GM12878 (cell line): ENCODE results near the gene INHBC. TPM values are rescaled to one million over a fixed set of nuclear protein-coding genes. Genes with fewer than 3 reads are reported as not detected.

Source experiments
- ATAC-seq: fragments of 200-7000 bp; cut with Tn5 transposase; 3 replicates; pipeline ENCODE4 v1.9.1; 2020; ENCODE audit warnings: mild to moderate bottlenecking, moderate library complexity
- BruUV-seq: library from RNA; stranded (reverse); fragments of 400-500 nt; replicated peaks from 2 replicates; lab custom pipeline; 2021; lab: Mats Ljungman, UMichigan
- CTCF ChIA-PET: fragments of 300-600 bp; sonication (Branson Sonifier 250); formaldehyde crosslinking; extraction: SDS; loops from one replicate; lab custom pipeline; 2021; ENCODE audit warnings: inconsistent platforms; lab: Yijun Ruan, JAX
- POLR2A ChIA-PET: fragments of 350-600 bp; formaldehyde crosslinking; extraction: SDS; loops from one replicate; lab custom pipeline; 2021; ENCODE audit warnings: inconsistent platforms; lab: Charles Lee
- RAD21 ChIA-PET: fragments of 300-600 bp; sonication (Branson Sonifier 250); formaldehyde crosslinking; loops from one replicate; lab custom pipeline; 2023; ENCODE audit warnings: antibody characterized with exemption; ENCODE audit not compliant: unreplicated experiment; lab: Charles Lee
- SMC1A ChIA-PET: fragments of 300-600 bp; sonication (Branson Sonifier 250); formaldehyde crosslinking; loops from one replicate; lab custom pipeline; 2023; ENCODE audit not compliant: unreplicated experiment, uncharacterized antibody; lab: Charles Lee
- DNase-seq: peaks from one replicate; pipeline ENCODE4 v3.0.0-alpha.2; 2011; ENCODE audit warnings: low read depth, low spot score
- FAIRE-seq: peaks from 3 replicates; lab custom pipeline; 2011; peaks lifted over from hg19 to GRCh38; lab: Jason Lieb, UNC
- H2AFZ ChIP-seq: 2 replicates; pipeline ENCODE4 v1.6.0; 2011; ENCODE audit warnings: low read depth, low read length, control low read depth; ENCODE audit not compliant: control insufficient read depth
- H3K27ac ChIP-seq: 2 replicates; pipeline ENCODE4 v1.5.1; 2011; ENCODE audit warnings: control low read depth; ENCODE audit not compliant: control insufficient read depth, insufficient read depth
- H3K27me3 ChIP-seq, 2 experiments: replicated peaks in 1 of 2; 2 replicates each; pipeline versions ENCODE4 v1.6.0 to v1.6.1; 2011; ENCODE audit warnings: low read length in 1 of 2; ENCODE audit not compliant: control insufficient read depth in 2 of 2, insufficient read depth in 2 of 2
- H3K36me3 ChIP-seq, 2 experiments: 2 replicates each; pipeline ENCODE4 v1.5.1; 2011; ENCODE audit warnings: low read length in 1 of 2; ENCODE audit not compliant: control insufficient read depth in 2 of 2, insufficient read depth in 2 of 2
- H3K4me1 ChIP-seq: 2 replicates; pipeline ENCODE4 v1.6.1; 2011; ENCODE audit warnings: mild to moderate bottlenecking, low read length, moderate library complexity, mixed read lengths; ENCODE audit not compliant: control insufficient read depth, insufficient read depth
- H3K4me2 ChIP-seq: 2 replicates; pipeline ENCODE4 v1.6.0; 2011; ENCODE audit warnings: control low read depth; ENCODE audit not compliant: control insufficient read depth, insufficient read depth
- H3K4me3 ChIP-seq: fragments of 200-600 bp; sonication (generic); 2 replicates; pipeline ENCODE4 v1.5.1; 2016
- H3K79me2 ChIP-seq: 2 replicates; pipeline ENCODE4 v1.6.0; 2011; ENCODE audit warnings: low read length; ENCODE audit not compliant: control insufficient read depth, insufficient read depth
- H3K9ac ChIP-seq: 2 replicates; pipeline ENCODE4 v1.8.0; 2011; ENCODE audit warnings: low read length, control low read depth, mixed read lengths; ENCODE audit not compliant: control insufficient read depth, insufficient read depth
- H3K9me3 ChIP-seq: replicated peaks from 3 replicates; pipeline ENCODE4 v1.5.1; 2011; ENCODE audit warnings: mild to moderate bottlenecking, low read length; ENCODE audit not compliant: control insufficient read depth, insufficient read depth
- H4K20me1 ChIP-seq: 2 replicates; pipeline ENCODE4 v1.6.0; 2011; ENCODE audit not compliant: control insufficient read depth, insufficient read depth
- ASH2L ChIP-seq: fragments of 300-600, 200-600 bp; sonication (generic); IDR thresholded peaks from 2 replicates; pipeline ENCODE4 v1.6.1; 2017; ENCODE audit warnings: low read depth, mild to moderate bottlenecking, borderline replicate concordance
- ATF7 ChIP-seq: fragments of 450-650 bp; IDR thresholded peaks from 2 replicates; pipeline ENCODE4 v1.6.1; 2016; ENCODE audit warnings: low read depth, mild to moderate bottlenecking
- CBX5 ChIP-seq: sonication (generic); IDR thresholded peaks from 2 replicates; pipeline ENCODE4 v1.6.1; 2016; ENCODE audit warnings: low read depth, moderate library complexity, mild to moderate bottlenecking, inconsistent platforms
- E2F4 ChIP-seq: IDR thresholded peaks from 2 replicates; pipeline ENCODE4 v1.6.1; 2012; ENCODE audit warnings: low read depth, low read length, improper control_type of control experiment
- EGR1 ChIP-seq, 2 experiments: IDR thresholded peaks; 1 replicate in 1 of 2; 2 replicates in 1 of 2; pipeline ENCODE4 v1.6.1; 2011 to 2012; ENCODE audit warnings: low read depth in 2 of 2, low read length in 2 of 2, borderline replicate concordance in 1 of 2, mild to moderate bottlenecking in 1 of 2, moderate library complexity in 1 of 2
- HDAC6 ChIP-seq: fragments of 200-600 bp; sonication (generic); IDR thresholded peaks from one replicate; pipeline ENCODE4 v1.8.0; 2017; ENCODE audit warnings: antibody characterized with exemption; ENCODE audit not compliant: unreplicated experiment
- MTA2 ChIP-seq: fragments of 450-650 bp; IDR thresholded peaks from 2 replicates; pipeline ENCODE4 v1.6.1; 2016; ENCODE audit warnings: low read depth, mild to moderate bottlenecking, moderate library complexity
- MXI1 ChIP-seq: fragments of 150-350 bp; IDR thresholded peaks from 2 replicates; pipeline ENCODE4 v1.6.1; 2011; ENCODE audit warnings: low read depth, mild to moderate bottlenecking, inconsistent platforms, low read length, improper control_type of control experiment
- RCOR1 ChIP-seq: conservative IDR thresholded peaks from 2 replicates; pipeline ENCODE4 v1.6.1; 2012; ENCODE audit warnings: low read depth, low read length, improper control_type of control experiment
- TCF12 ChIP-seq: IDR thresholded peaks from 2 replicates; pipeline ENCODE4 v1.6.1; 2011; ENCODE audit warnings: low read depth, mild to moderate bottlenecking, low read length
- WRNIP1 ChIP-seq: IDR thresholded peaks from 2 replicates; pipeline ENCODE4 v1.6.1; 2011; ENCODE audit warnings: low read depth, low read length, improper control_type of control experiment, borderline replicate concordance
- ZNF24 ChIP-seq: fragments of 450-650 bp; IDR thresholded peaks from 2 replicates; pipeline ENCODE4 v1.6.1; 2017; ENCODE audit warnings: antibody characterized with exemption, mild to moderate bottlenecking
- WGBS: methylation state at CpG from one replicate; pipeline ENCODE4 v1.1.6; 2016; ENCODE audit warnings: low lambda C conversion rate; ENCODE audit not compliant: insufficient replicate concordance, insufficient coverage; ENCODE audit errors: missing lambda C conversion rate; 5-methylcytosine and 5-hydroxymethylcytosine counted together
- in situ Hi-C: fragments of 300-500 bp; cut with MboI; formaldehyde crosslinking; loops from 9 replicates; pipeline ENCODE4 v1.14.3; 2018; ENCODE audit warnings: mixed read lengths
- intact Hi-C: fragments of 100-400 bp; cut with micrococcal nuclease; formaldehyde crosslinking; loops from one replicate; pipeline ENCODE4 v1.14.2; 2022; ENCODE audit not compliant: unreplicated experiment
- polyA plus RNA-seq, 11 experiments: library from polyadenylated mRNA; depleted of rRNA in 4 of 11; unstranded in 6 of 11; stranded (reverse) in 5 of 11; fragments of >200 nt; fragmentation: Nextera tagmentation in 4 of 11; fragmentation: Illumina TruSeq in 1 of 11; extraction: Ambion mirVana in 4 of 11; extraction: Trizol in 1 of 11; gene quantifications; 1 replicate in 1 of 11; 2 replicates in 10 of 11; pipeline versions ENCODE4 v1.2.1 to v1.2.3, GENCODE V29; 2011 to 2016; ENCODE audit warnings: inconsistent platforms in 2 of 11, missing spikeins in 2 of 11, low read depth in 1 of 11
- total RNA-seq, 4 experiments: library from RNA; depleted of rRNA in 3 of 4; stranded (reverse); fragments of >200 nt in 3 of 4; fragmentation: Illumina TruSeq in 1 of 4; extraction: Trizol in 1 of 4; gene quantifications; 2 replicates each; pipeline versions ENCODE4 v1.2.1 to v1.2.3, GENCODE V29; 2013 to 2021
- TF ChIP-seq, protein P1 (sequence below): IDR thresholded peaks from 2 replicates; pipeline ENCODE4 v1.6.1; 2011; ENCODE audit warnings: borderline replicate concordance, low read depth, mild to moderate bottlenecking, moderate library complexity, mixed read lengths, low read length; ENCODE audit not compliant: insufficient read depth; ENCODE audit errors: extremely low read length
- TF ChIP-seq, protein P2 (sequence below): fragments of 450-650 bp; IDR thresholded peaks from 2 replicates; pipeline ENCODE4 v1.6.1; 2017; ENCODE audit warnings: mild to moderate bottlenecking, moderate library complexity
- TF ChIP-seq, protein P3 (sequence below): IDR thresholded peaks from 2 replicates; pipeline ENCODE4 v1.6.1; 2011; ENCODE audit warnings: low read depth, mild to moderate bottlenecking, low read length, moderate library complexity, borderline replicate concordance; ENCODE audit errors: extremely low read depth

Gene INHBC
- total and polyA plus RNA-seq, 10 of the 15 experiments (the other 5 are each of a cell fraction or from before 2014, with no cell fraction given) = 0.04 to 0.22 (median 0.13) TPM; not detected in 5

- intact Hi-C loops = loop anchor here (10.0 kb wide), 1 partner anchor 284 kb away; the partner anchor contains the start of genes CDK4 and MARCHF9
- in situ Hi-C loops = no loop called here
- ChIA-PET SMC1A (no interaction called here), POLR2A (interaction anchor here (0.5 kb wide), 1 partner anchor 43 kb away, joined by 3 read pairs; no protein-coding TSS in a partner anchor), RAD21 (interaction anchor here (1.4 kb wide), 1 partner anchor 11 kb away, joined by 3 read pairs; no protein-coding TSS in a partner anchor), CTCF (interaction anchor here (1.5 to 2.0 kb wide), 4 partner anchors 10 to 17 kb away, joined by 3 to 6 read pairs (median 5); partner anchors contain the start of genes ARHGAP9, GLI1 and INHBE)
- H4K20me1 ChIP-seq = no peaks in the 10 kb centered on the region
- H3K4me3 ChIP-seq = no peak overlapping the region
- ATAC-seq (no peak), DNase-seq (no peak), FAIRE-seq (no peak)
- no TSS peak for BruUV-seq
- no peak overlapping the region for H3K4me2 ChIP-seq
- no peaks in the 10 kb centered on the region for H3K9me3 ChIP-seq
- peaks cover 8% of the 10 kb centered on the region for H3K4me1 ChIP-seq
- peaks cover 10% of the 10 kb centered on the region for H3K79me2 ChIP-seq
- H3K36me3 ChIP-seq = peaks cover 1 to 33% of the 10 kb centered on the region in 2 experiments
- no peak overlapping the region for H3K27ac ChIP-seq
- no peaks in the 10 kb centered on the region for H3K27me3 ChIP-seq
- H2AFZ ChIP-seq = no peak overlapping the region
- H3K9ac ChIP-seq = no peak overlapping the region
- WGBS = over 99% methylated on average over 14 of the region's 14 CpGs
- TF ChIP-seq, protein P1, sequence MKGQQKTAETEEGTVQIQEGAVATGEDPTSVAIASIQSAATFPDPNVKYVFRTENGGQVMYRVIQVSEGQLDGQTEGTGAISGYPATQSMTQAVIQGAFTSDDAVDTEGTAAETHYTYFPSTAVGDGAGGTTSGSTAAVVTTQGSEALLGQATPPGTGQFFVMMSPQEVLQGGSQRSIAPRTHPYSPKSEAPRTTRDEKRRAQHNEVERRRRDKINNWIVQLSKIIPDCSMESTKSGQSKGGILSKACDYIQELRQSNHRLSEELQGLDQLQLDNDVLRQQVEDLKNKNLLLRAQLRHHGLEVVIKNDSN = no peak
- TF ChIP-seq WRNIP1 (no peak), MXI1 (no peak), CBX5 (no peak), EGR1 (IDR thresholded peaks at IDR 0.05; ENCODE audit: borderline replicate concordance in 1 of 2, low read depth in 2 of 2, low read length in 2 of 2) (no peak), HDAC6 (no peak), E2F4 (no peak), ATF7 (no peak), MTA2 (no peak), ASH2L (no peak), RCOR1 (no peak), TCF12 (no peak), ZNF24 (no peak)
- TF ChIP-seq, protein P2, sequence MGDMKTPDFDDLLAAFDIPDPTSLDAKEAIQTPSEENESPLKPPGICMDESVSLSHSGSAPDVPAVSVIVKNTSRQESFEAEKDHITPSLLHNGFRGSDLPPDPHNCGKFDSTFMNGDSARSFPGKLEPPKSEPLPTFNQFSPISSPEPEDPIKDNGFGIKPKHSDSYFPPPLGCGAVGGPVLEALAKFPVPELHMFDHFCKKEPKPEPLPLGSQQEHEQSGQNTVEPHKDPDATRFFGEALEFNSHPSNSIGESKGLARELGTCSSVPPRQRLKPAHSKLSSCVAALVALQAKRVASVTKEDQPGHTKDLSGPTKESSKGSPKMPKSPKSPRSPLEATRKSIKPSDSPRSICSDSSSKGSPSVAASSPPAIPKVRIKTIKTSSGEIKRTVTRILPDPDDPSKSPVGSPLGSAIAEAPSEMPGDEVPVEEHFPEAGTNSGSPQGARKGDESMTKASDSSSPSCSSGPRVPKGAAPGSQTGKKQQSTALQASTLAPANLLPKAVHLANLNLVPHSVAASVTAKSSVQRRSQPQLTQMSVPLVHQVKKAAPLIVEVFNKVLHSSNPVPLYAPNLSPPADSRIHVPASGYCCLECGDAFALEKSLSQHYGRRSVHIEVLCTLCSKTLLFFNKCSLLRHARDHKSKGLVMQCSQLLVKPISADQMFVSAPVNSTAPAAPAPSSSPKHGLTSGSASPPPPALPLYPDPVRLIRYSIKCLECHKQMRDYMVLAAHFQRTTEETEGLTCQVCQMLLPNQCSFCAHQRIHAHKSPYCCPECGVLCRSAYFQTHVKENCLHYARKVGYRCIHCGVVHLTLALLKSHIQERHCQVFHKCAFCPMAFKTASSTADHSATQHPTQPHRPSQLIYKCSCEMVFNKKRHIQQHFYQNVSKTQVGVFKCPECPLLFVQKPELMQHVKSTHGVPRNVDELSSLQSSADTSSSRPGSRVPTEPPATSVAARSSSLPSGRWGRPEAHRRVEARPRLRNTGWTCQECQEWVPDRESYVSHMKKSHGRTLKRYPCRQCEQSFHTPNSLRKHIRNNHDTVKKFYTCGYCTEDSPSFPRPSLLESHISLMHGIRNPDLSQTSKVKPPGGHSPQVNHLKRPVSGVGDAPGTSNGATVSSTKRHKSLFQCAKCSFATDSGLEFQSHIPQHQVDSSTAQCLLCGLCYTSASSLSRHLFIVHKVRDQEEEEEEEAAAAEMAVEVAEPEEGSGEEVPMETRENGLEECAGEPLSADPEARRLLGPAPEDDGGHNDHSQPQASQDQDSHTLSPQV = no peak
- TF ChIP-seq, protein P3, sequence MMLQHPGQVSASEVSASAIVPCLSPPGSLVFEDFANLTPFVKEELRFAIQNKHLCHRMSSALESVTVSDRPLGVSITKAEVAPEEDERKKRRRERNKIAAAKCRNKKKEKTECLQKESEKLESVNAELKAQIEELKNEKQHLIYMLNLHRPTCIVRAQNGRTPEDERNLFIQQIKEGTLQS = no peak
These were observed 35.8 kb downstream of the INHBC start for GRCh38 chr12:57470286-57470969.
